ENCODE data around the gene TNNC2.

- TF ChIP-seq EZH2phosphoT487 (IDR thresholded peaks at IDR 0.05; ENCODE audit: insufficient read depth, low read depth) (no peak), EZH2 (IDR thresholded peaks at IDR 0.05; ENCODE audit: insufficient read depth, poor library complexity, severe bottlenecking) (no peak)
Measured at GRCh38 chr20:45857114-45857881, 30.2 kb upstream of the TNNC2 start, which contains the start of the genes ACOT8 and ZSWIM3.

Measured in GM23248 (cell line).